ENCODE results near the gene CPNE2. TPM values are rescaled to one million over a fixed set of nuclear protein-coding genes. Genes with fewer than 3 reads are reported as not detected.

The CPNE2 gene
- total RNA-seq, 1 experiment from 2014 or later = 14.5 TPM

DNA sequence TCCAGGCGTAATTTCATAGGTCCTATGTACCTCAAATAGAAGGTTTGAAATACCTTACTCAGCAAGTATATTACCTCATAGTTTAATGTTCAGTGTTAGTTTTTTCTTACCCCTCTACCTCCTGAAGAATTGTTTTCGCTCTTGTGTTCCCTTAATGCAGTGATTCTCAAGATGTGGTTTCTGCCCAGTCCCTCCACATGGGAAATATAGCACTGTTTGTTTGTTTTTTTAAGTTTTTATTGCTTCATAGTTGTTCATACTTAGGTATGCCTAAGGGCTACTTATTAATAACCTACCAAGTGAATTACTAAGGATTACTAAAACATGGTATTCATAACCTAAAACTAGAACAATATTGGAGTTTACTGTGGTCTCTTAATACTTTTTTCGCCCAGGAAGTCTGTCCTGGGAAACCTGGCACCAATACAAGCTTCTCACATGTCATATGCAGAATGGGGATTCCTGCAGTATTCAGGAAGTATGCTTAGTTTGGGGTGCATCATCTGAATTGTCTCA, 98.7 kb downstream of the CPNE2 start:
- ChIA-PET POLR2A (ENCODE audit: unreplicated experiment) (no interaction called here), CTCF (no interaction called here)
- H3K27ac ChIP-seq (ENCODE audit: low read length) = peak overlapping the region; percentile 87
- DNase-seq (peak; percentile 70), ATAC-seq (peak; percentile 25)
- H3K36me3 ChIP-seq (ENCODE audit: low read depth, low read length) = no peaks in the 10 kb centered on the region
- H3K79me2 ChIP-seq (ENCODE audit: low read length) = peaks cover 88% of the 10 kb centered on the region
- peak overlapping the region; percentile 1; the same call in 1 of the 2 replicates for H3K9ac ChIP-seq (ENCODE audit: low read length)
- H3K4me2 ChIP-seq (ENCODE audit: low read length) = peak overlapping the region; percentile 64
- no peaks in the 10 kb centered on the region for H3K9me2 ChIP-seq (replicated peaks; ENCODE audit: low read length)
- no peak overlapping the region; the same call in 1 of the 2 replicates for H3K4me3 ChIP-seq (ENCODE audit: low read length)
- no TSS peak for BruUV-seq (replicated peaks)
- no peaks in the 10 kb centered on the region for H3K27me3 ChIP-seq (ENCODE audit: low read length)
- intact Hi-C loops (cut with micrococcal nuclease) = loop anchor here (5.0 kb wide), 2 partner anchors 56 to 111 kb away; partner anchors contain the start of gene ARL2BP
- H2AFZ ChIP-seq (ENCODE audit: low read length) = no peak overlapping the region
- no peaks in the 10 kb centered on the region for H3F3A ChIP-seq (ENCODE audit: low read length, unreplicated experiment)
- H3K4me1 ChIP-seq (ENCODE audit: insufficient read depth, low read length) = peaks cover 63% of the 10 kb centered on the region
- H3K9me3 ChIP-seq (ENCODE audit: low read length) = no peaks in the 10 kb centered on the region
- TF ChIP-seq, protein P1, sequence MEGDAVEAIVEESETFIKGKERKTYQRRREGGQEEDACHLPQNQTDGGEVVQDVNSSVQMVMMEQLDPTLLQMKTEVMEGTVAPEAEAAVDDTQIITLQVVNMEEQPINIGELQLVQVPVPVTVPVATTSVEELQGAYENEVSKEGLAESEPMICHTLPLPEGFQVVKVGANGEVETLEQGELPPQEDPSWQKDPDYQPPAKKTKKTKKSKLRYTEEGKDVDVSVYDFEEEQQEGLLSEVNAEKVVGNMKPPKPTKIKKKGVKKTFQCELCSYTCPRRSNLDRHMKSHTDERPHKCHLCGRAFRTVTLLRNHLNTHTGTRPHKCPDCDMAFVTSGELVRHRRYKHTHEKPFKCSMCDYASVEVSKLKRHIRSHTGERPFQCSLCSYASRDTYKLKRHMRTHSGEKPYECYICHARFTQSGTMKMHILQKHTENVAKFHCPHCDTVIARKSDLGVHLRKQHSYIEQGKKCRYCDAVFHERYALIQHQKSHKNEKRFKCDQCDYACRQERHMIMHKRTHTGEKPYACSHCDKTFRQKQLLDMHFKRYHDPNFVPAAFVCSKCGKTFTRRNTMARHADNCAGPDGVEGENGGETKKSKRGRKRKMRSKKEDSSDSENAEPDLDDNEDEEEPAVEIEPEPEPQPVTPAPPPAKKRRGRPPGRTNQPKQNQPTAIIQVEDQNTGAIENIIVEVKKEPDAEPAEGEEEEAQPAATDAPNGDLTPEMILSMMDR (conservative IDR thresholded peaks at IDR 0.05; ENCODE audit: low read depth, low read length) = no peak
- TF ChIP-seq EZH2phosphoT487 (IDR thresholded peaks at IDR 0.05; ENCODE audit: borderline replicate concordance, low read length) (no peak), EZH2 (IDR thresholded peaks at IDR 0.05; ENCODE audit: low read length, unreplicated experiment) (no peak)
- H4K20me1 ChIP-seq (ENCODE audit: low read length) = no peaks in the 10 kb centered on the region

DNA sequence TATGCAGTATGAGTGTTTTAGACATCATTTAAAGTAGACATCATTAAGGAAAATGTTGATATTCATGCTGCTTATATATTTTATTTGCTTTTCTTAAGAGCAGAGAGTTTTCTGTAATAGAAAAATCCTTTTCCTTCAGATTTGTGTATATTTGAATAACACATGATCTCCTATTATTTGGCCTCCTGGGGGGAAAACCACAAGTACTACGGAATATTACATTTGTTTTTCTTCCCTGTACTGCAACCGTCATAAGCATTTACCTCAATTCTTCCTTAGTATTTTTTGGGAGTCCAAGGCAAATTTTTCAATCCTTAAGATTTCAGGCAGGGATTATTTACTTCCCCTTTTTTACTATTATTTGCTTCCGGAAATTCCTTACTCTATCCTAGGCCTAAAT, 99.8 kb downstream of the CPNE2 start:
- peak overlapping the region; percentile 64 for H3K4me2 ChIP-seq (ENCODE audit: low read length)
- TF ChIP-seq EZH2 (IDR thresholded peaks at IDR 0.05; ENCODE audit: low read length, unreplicated experiment) (no peak), EZH2phosphoT487 (IDR thresholded peaks at IDR 0.05; ENCODE audit: borderline replicate concordance, low read length) (no peak)
- H3K79me2 ChIP-seq (ENCODE audit: low read length) = peaks cover 89% of the 10 kb centered on the region
- no peaks in the 10 kb centered on the region for H3K9me3 ChIP-seq (ENCODE audit: low read length)
- no peak overlapping the region for H2AFZ ChIP-seq (ENCODE audit: low read length)
- CTCF ChIA-PET = interaction anchor here (0.6 kb wide), 1 partner anchor 100 kb away, joined by 6 read pairs; the partner anchor contains the start of gene CPNE2
- H3K4me1 ChIP-seq (ENCODE audit: insufficient read depth, low read length) = peaks cover 63% of the 10 kb centered on the region
- no peak overlapping the region for H3K4me3 ChIP-seq (ENCODE audit: low read length)
- no peaks in the 10 kb centered on the region for H3K9me2 ChIP-seq (replicated peaks; ENCODE audit: low read length)
- ATAC-seq (no peak), DNase-seq (no peak)
- no peaks in the 10 kb centered on the region for H3K36me3 ChIP-seq (ENCODE audit: low read depth, low read length)
- peak overlapping the region; percentile 87 for H3K27ac ChIP-seq (ENCODE audit: low read length)
- POLR2A ChIA-PET (ENCODE audit: unreplicated experiment) = no interaction called here
- no peak overlapping the region for H3K9ac ChIP-seq (ENCODE audit: low read length)
- no peaks in the 10 kb centered on the region for H3K27me3 ChIP-seq (ENCODE audit: low read length)
- intact Hi-C loops (cut with micrococcal nuclease) = loop anchor here (5.0 kb wide), 2 partner anchors 55 to 110 kb away; partner anchors contain the start of gene ARL2BP
- H3F3A ChIP-seq (ENCODE audit: low read length, unreplicated experiment) = no peaks in the 10 kb centered on the region
- no TSS peak for BruUV-seq (replicated peaks)
- H4K20me1 ChIP-seq (ENCODE audit: low read length) = no peaks in the 10 kb centered on the region

DNA sequence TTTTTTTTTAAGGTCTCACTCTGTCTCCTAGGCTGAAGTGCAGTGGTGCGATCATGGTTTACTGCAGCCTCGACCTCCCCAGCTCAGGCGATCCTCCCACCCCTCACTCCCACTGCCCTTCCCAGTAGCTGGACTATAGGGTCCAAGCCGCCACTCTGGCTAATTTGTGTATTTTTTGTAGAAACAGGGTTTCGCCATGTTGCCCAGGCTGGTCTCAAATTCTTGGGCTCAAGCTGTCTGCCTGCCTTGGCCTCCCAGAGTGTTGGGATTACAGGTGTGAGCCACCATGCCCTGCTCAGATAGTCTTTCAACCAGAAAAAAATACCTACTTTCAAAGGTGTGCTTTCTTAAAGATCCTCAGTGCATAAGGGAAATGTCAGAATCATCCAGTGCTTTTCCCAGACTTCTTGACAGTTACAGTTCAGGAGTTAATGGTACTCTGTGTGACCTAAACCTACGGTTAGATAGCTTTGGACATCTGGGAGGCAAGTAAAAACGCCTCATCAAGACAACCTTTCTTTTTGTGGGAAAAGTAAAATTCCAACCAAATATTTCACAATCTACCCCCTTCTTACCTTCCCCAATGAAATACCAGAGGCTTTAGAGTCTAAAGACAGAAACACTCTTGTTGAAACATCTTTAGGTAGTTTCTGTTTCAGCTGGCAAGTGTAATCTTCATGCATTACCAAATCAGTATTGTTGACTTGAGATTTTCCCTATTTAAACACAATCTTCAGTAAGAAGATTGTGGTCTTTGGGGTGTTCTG, 100.5 kb downstream of the CPNE2 start:
- Histone ChIP-seq H3K4me3 (ENCODE audit: low read length) (no peak overlapping the region), H3K36me3 (ENCODE audit: low read depth, low read length) (no peaks in the 10 kb centered on the region), H2AFZ (ENCODE audit: low read length) (no peak overlapping the region), H4K20me1 (ENCODE audit: low read length) (no peaks in the 10 kb centered on the region), H3K9ac (ENCODE audit: low read length) (peak overlapping the region; percentile 17; the same call in 1 of the 2 replicates), H3K9me2 (replicated peaks; ENCODE audit: low read length) (no peaks in the 10 kb centered on the region), H3K79me2 (ENCODE audit: low read length) (peaks cover 89% of the 10 kb centered on the region), H3K4me2 (ENCODE audit: low read length) (peak overlapping the region; percentile 64), H3K27ac (ENCODE audit: low read length) (peak overlapping the region; percentile 87), H3K4me1 (ENCODE audit: insufficient read depth, low read length) (peaks cover 58% of the 10 kb centered on the region), H3K27me3 (ENCODE audit: low read length) (no peaks in the 10 kb centered on the region), H3K9me3 (ENCODE audit: low read length) (no peaks in the 10 kb centered on the region), H3F3A (ENCODE audit: low read length, unreplicated experiment) (no peaks in the 10 kb centered on the region)
- no TSS peak for BruUV-seq (replicated peaks)
- no peak for ATAC-seq
- DNase-seq = no peak
- intact Hi-C loops (cut with micrococcal nuclease) = loop anchor here (5.0 kb wide), 2 partner anchors 54 to 109 kb away; partner anchors contain the start of gene ARL2BP
- ChIA-PET CTCF (interaction anchor here (0.6 kb wide), 1 partner anchor 101 kb away, joined by 6 read pairs; the partner anchor contains the start of gene CPNE2), POLR2A (ENCODE audit: unreplicated experiment) (no interaction called here)
- TF ChIP-seq EZH2 (IDR thresholded peaks at IDR 0.05; ENCODE audit: low read length, unreplicated experiment) (no peak), EZH2phosphoT487 (IDR thresholded peaks at IDR 0.05; ENCODE audit: borderline replicate concordance, low read length) (no peak)
- TF ChIP-seq, protein P1 (conservative IDR thresholded peaks at IDR 0.05; ENCODE audit: low read depth, low read length) = no peak
